ENCODE measurements around the gene ELMO1. TPM values are rescaled to one million over a fixed set of nuclear protein-coding genes. Genes with fewer than 3 reads are reported as not detected.

The ELMO1 gene
- total RNA-seq, 1 experiment from 2014 or later, result not detected

DNA sequence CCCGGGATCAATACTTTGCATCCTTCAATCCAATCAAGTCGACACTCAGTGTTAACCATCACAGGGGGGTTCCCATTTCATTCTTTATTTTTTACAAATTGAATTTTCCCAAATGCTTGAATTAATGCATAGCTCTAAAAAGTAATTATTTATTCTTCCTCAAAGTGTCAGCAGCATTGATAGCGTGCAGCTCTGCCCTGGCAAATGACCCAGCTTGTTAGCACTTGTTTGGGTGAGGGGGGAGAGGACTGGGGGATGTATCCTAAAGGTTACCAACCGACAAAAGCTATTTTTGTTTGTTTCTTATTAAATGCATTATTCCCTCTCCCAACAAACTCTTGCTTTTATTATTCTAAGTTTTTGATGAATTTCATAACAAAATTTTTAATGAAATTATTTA lies 27.0 kb upstream of the ELMO1 start:
- no peak overlapping the region for H3K27ac ChIP-seq (ENCODE audit: low read depth, low read length, poor library complexity, severe bottlenecking)
- H3K4me3 ChIP-seq (ENCODE audit: low read depth, low read length, poor library complexity, severe bottlenecking), result no peak overlapping the region
- H3K4me1 ChIP-seq (ENCODE audit: insufficient read depth, low read length, poor library complexity, severe bottlenecking), result no peaks in the 10 kb centered on the region
- no peak for TF ChIP-seq CTCF (conservative IDR thresholded peaks at IDR 0.05; ENCODE audit: low read depth, low read length)
- no peak for TF ChIP-seq EZH2 (IDR thresholded peaks at IDR 0.05; ENCODE audit: borderline replicate concordance, low read depth, low read length, poor library complexity, severe bottlenecking)
- BruUV-seq (replicated peaks), result no TSS peak
- intact Hi-C loops (cut with micrococcal nuclease; ENCODE audit: unreplicated experiment), result no loop called here
- POLR2A ChIA-PET (ENCODE audit: low non-redundant PET), result no interaction called here
- DNase-seq (ENCODE audit: low spot score), result no peak
- CTCF ChIA-PET, result no interaction called here
- no peaks in the 10 kb centered on the region for H3K36me3 ChIP-seq (ENCODE audit: insufficient read depth, low read length, poor library complexity, severe bottlenecking)
- no peaks in the 10 kb centered on the region for H3K9me3 ChIP-seq (ENCODE audit: low read depth, low read length, poor library complexity, severe bottlenecking)
- no peaks in the 10 kb centered on the region for H3K27me3 ChIP-seq (replicated peaks; ENCODE audit: insufficient read depth, low read depth, low read length, poor library complexity)

- no peaks in the 10 kb centered on the region for H3K9me3 ChIP-seq (ENCODE audit: low read depth, low read length, poor library complexity, severe bottlenecking)
These were observed 23.0 kb upstream of the ELMO1 start for GRCh38 chr7:37471619-37472018.

DNA sequence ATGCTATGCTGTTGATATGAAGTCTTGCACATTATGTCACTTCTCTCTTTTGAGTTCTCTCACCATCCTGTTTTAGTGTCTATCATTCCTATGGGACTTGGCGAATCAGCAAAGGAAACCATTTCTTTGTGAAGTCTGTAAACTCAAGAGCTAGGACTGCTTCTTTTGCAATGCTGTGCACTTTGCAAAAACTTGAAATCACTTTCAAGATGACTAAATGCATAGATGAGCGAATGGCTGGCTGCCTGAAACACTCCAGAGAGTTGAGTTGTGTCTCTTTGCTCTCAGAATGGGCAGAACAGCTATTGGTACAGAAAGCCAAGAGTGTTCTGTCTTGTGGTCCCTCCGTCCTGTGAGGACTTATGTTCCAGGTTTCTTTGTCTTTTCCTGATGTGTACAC lies 18.3 kb upstream of the ELMO1 start:
- no TSS peak for BruUV-seq (replicated peaks)

More at GRCh38 chr7:37471619-37472018, 23.0 kb upstream of the ELMO1 start:
- CTCF ChIA-PET, result no interaction called here
- BruUV-seq (replicated peaks), result no TSS peak
- no peaks in the 10 kb centered on the region for H3K36me3 ChIP-seq (ENCODE audit: insufficient read depth, low read length, poor library complexity, severe bottlenecking)
- H3K4me1 ChIP-seq (ENCODE audit: insufficient read depth, low read length, poor library complexity, severe bottlenecking), result no peaks in the 10 kb centered on the region
- POLR2A ChIA-PET (ENCODE audit: low non-redundant PET), result no interaction called here
- TF ChIP-seq CTCF (conservative IDR thresholded peaks at IDR 0.05; ENCODE audit: low read depth, low read length), result no peak
- TF ChIP-seq EZH2 (IDR thresholded peaks at IDR 0.05; ENCODE audit: borderline replicate concordance, low read depth, low read length, poor library complexity, severe bottlenecking), result no peak
- H3K4me3 ChIP-seq (ENCODE audit: low read depth, low read length, poor library complexity, severe bottlenecking), result no peak overlapping the region
- no peaks in the 10 kb centered on the region for H3K27me3 ChIP-seq (replicated peaks; ENCODE audit: insufficient read depth, low read depth, low read length, poor library complexity)
- intact Hi-C loops (cut with micrococcal nuclease; ENCODE audit: unreplicated experiment), result no loop called here
- no peak overlapping the region for H3K27ac ChIP-seq (ENCODE audit: low read depth, low read length, poor library complexity, severe bottlenecking)
- no peak for DNase-seq (ENCODE audit: low spot score)

More for the DNA sequence above, 18.3 kb upstream of the ELMO1 start:
- intact Hi-C loops (cut with micrococcal nuclease; ENCODE audit: unreplicated experiment), result no loop called here
- POLR2A ChIA-PET (ENCODE audit: low non-redundant PET), result no interaction called here
- H3K27me3 ChIP-seq (replicated peaks; ENCODE audit: insufficient read depth, low read depth, low read length, poor library complexity), result no peaks in the 10 kb centered on the region
- H3K4me1 ChIP-seq (ENCODE audit: insufficient read depth, low read length, poor library complexity, severe bottlenecking), result no peaks in the 10 kb centered on the region
- no peaks in the 10 kb centered on the region for H3K36me3 ChIP-seq (ENCODE audit: insufficient read depth, low read length, poor library complexity, severe bottlenecking)
- no peak overlapping the region for H3K27ac ChIP-seq (ENCODE audit: low read depth, low read length, poor library complexity, severe bottlenecking)
- CTCF ChIA-PET, result no interaction called here
- no peak overlapping the region for H3K4me3 ChIP-seq (ENCODE audit: low read depth, low read length, poor library complexity, severe bottlenecking)
- no peak for DNase-seq (ENCODE audit: low spot score)
- TF ChIP-seq CTCF (conservative IDR thresholded peaks at IDR 0.05; ENCODE audit: low read depth, low read length) (no peak), EZH2 (IDR thresholded peaks at IDR 0.05; ENCODE audit: borderline replicate concordance, low read depth, low read length, poor library complexity, severe bottlenecking) (no peak)
- no peaks in the 10 kb centered on the region for H3K9me3 ChIP-seq (ENCODE audit: low read depth, low read length, poor library complexity, severe bottlenecking)

Measured in A673 (cell line).